PC-9 (cell line): Measurements from ENCODE around the gene SAMHD1. TPM values are rescaled to one million over a fixed set of nuclear protein-coding genes. Genes with fewer than 3 reads are reported as not detected.

Experiments
- BruUV-seq: library from RNA; stranded (reverse); fragments of 400-500 nt; replicated peaks from 2 replicates; lab custom pipeline; 2021; lab: Mats Ljungman, UMichigan
- CTCF ChIA-PET: fragments of 300-600 bp; sonication (Branson Sonifier 250); formaldehyde crosslinking; loops from one replicate; lab custom pipeline; 2022; ENCODE audit warnings: antibody characterized with exemption; lab: Charles Lee
- POLR2A ChIA-PET: fragments of 300-600 bp; sonication (Branson Sonifier 250); formaldehyde crosslinking; loops from one replicate; lab custom pipeline; 2022; ENCODE audit warnings: antibody characterized with exemption; ENCODE audit not compliant: unreplicated experiment; lab: Charles Lee
- DNase-seq, 2 experiments: peaks; one replicate each; pipeline versions ENCODE4 v3.0.0 to v3.0.0-alpha.2; 2015 to 2022; ENCODE audit warnings: mixed read lengths in 1 of 2
- H2AFZ ChIP-seq: fragments of 200-600 bp; sonication (generic); 2 replicates; pipeline ENCODE4 v1.8.1; 2017; ENCODE audit warnings: antibody characterized with exemption
- H3F3A ChIP-seq: fragments of 200-600 bp; sonication (generic); 2 replicates; pipeline ENCODE4 v1.8.1; 2017; ENCODE audit warnings: antibody characterized with exemption, mild to moderate bottlenecking, low read depth; ENCODE audit not compliant: insufficient read depth
- H3K27ac ChIP-seq: fragments of 200-600 bp; sonication (generic); 2 replicates; pipeline ENCODE4 v1.6.1; 2016; ENCODE audit warnings: mixed run types
- H3K27me3 ChIP-seq: fragments of 200-600 bp; sonication (generic); 2 replicates; pipeline ENCODE4 v1.6.1; 2016; ENCODE audit warnings: low read depth, mixed run types; ENCODE audit not compliant: insufficient read depth
- H3K36me3 ChIP-seq: fragments of 200-600 bp; sonication (generic); 2 replicates; pipeline ENCODE4 v1.6.1; 2016; ENCODE audit warnings: low read depth, mixed run types
- H3K4me1 ChIP-seq: fragments of 200-600 bp; sonication (generic); replicated peaks from 2 replicates; pipeline ENCODE4 v1.6.1; 2016; ENCODE audit warnings: mixed run types; ENCODE audit not compliant: insufficient read depth
- H3K4me2 ChIP-seq: fragments of 200-600 bp; sonication (generic); 2 replicates; pipeline ENCODE4 v1.6.1; 2017; ENCODE audit warnings: mixed run types
- H3K4me3 ChIP-seq: fragments of 200-600 bp; sonication (generic); 2 replicates; pipeline ENCODE4 v1.6.1; 2016; ENCODE audit warnings: mixed run types
- H3K79me2 ChIP-seq: fragments of 200-600 bp; sonication (generic); 2 replicates; pipeline ENCODE4 v1.6.1; 2017; ENCODE audit warnings: low read depth, mixed run types
- H3K9me2 ChIP-seq: fragments of 200-600 bp; sonication (generic); 2 replicates; pipeline ENCODE4 v1.8.1; 2017; ENCODE audit warnings: mild to moderate bottlenecking; ENCODE audit not compliant: insufficient read depth
- H3K9me3 ChIP-seq: fragments of 200-600 bp; sonication (generic); 2 replicates; pipeline ENCODE4 v1.8.1; 2016; ENCODE audit warnings: low read depth; ENCODE audit not compliant: insufficient read depth
- H4K20me1 ChIP-seq: fragments of 200-600 bp; sonication (generic); 2 replicates; pipeline ENCODE4 v1.8.1; 2017; ENCODE audit not compliant: insufficient read depth
- EZH2 ChIP-seq: fragments of 200-600 bp; sonication (generic); IDR thresholded peaks from 2 replicates; pipeline ENCODE4 v1.8.0; 2017; ENCODE audit warnings: antibody characterized with exemption, low read depth
- intact Hi-C: fragments of 100-400 bp; cut with micrococcal nuclease; formaldehyde crosslinking; loops from one replicate; pipeline ENCODE4 v1.10.0; 2022; ENCODE audit not compliant: unreplicated experiment
- total RNA-seq: library from RNA; stranded (reverse); gene quantifications from 2 replicates; pipeline ENCODE4 v1.2.3, GENCODE V29; 2021
- TF ChIP-seq, protein P1 (sequence below): fragments of 200-600 bp; sonication (generic); conservative IDR thresholded peaks from 2 replicates; pipeline ENCODE4 v1.6.1; 2017; ENCODE audit warnings: mixed run types, antibody characterized with exemption, mild to moderate bottlenecking, moderate library complexity

Gene SAMHD1
- total RNA-seq, 1 experiment from 2014 or later: 21.2 TPM

DNA sequence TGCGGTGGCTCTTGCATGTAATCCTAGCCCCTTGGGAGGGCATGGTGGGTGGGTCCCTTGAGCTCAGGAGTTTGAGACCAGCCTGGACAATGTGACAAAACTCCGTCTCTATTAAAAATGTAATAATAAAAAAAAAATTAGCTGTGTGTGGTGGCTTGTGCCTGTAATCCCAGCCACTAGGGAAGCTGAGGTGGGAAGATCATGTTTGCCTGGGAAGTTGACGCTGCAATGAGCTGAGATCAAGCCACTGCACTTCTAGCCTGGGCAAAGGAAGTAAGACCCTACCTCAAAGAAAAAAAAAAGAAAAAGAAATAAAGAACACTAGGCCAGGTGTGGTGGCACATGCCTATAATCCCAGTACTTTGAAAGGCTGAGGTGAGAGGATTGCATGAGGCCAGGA, 4.5 kb upstream of the SAMHD1 start:
- ChIA-PET POLR2A (no interaction called here), CTCF (no interaction called here)
- Histone ChIP-seq H2AFZ (no peak overlapping the region), H3K36me3 (no peaks in the 10 kb centered on the region), H3K79me2 (no peaks in the 10 kb centered on the region), H3K9me2 (no peaks in the 10 kb centered on the region), H4K20me1 (no peaks in the 10 kb centered on the region), H3K27ac (no peak overlapping the region), H3K27me3 (no peaks in the 10 kb centered on the region), H3K4me2 (no peak overlapping the region), H3K9me3 (no peaks in the 10 kb centered on the region), H3K4me1 (no peaks in the 10 kb centered on the region), H3K4me3 (no peak overlapping the region), H3F3A (no peaks in the 10 kb centered on the region)
- TF ChIP-seq, protein P1, sequence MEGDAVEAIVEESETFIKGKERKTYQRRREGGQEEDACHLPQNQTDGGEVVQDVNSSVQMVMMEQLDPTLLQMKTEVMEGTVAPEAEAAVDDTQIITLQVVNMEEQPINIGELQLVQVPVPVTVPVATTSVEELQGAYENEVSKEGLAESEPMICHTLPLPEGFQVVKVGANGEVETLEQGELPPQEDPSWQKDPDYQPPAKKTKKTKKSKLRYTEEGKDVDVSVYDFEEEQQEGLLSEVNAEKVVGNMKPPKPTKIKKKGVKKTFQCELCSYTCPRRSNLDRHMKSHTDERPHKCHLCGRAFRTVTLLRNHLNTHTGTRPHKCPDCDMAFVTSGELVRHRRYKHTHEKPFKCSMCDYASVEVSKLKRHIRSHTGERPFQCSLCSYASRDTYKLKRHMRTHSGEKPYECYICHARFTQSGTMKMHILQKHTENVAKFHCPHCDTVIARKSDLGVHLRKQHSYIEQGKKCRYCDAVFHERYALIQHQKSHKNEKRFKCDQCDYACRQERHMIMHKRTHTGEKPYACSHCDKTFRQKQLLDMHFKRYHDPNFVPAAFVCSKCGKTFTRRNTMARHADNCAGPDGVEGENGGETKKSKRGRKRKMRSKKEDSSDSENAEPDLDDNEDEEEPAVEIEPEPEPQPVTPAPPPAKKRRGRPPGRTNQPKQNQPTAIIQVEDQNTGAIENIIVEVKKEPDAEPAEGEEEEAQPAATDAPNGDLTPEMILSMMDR: no peak
- TF ChIP-seq EZH2: no peak
- no TSS peak for BruUV-seq
- no peak for DNase-seq
- intact Hi-C loops: no loop called here

DNA sequence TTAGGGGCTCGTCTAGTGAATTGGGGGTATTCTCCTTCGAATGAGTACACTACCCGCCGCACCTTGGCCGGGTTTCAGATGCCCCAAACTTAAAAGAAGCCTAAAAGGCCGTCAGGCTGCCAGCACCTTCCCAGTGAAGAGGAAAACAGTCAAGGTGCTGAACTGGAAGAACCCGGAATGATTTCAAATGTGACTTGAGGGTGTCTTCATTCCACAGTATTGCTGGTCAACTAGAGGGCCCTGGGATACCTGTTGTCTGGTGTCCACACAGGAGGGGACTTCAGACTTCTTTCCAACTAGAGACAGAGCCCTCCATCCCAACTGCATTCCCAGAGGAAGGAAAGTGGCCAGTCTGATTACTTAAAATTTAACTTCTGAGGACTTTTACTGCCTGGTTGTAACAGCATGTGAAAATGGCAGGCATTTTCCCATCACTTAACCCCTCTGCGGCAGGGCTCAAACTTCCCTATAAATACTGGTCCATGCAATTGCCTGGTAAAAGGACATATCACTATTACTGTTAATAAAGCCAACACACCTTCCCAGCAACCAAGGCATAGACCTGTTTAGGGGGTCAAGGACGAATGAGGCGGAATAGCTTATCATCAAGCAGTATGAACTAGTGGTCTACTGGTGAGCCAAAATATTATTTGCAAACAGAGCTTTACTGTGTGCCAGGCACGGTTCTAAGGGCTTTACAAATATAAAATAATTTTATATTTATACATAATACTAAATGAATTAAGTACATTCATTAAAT, 651 bp upstream of the SAMHD1 start:
- peak overlapping the region; percentile 82 for H3K4me3 ChIP-seq
- H3F3A ChIP-seq: no peaks in the 10 kb centered on the region
- DNase-seq: no peak
- TSS peak; percentile 99 for BruUV-seq
- no peaks in the 10 kb centered on the region for H3K79me2 ChIP-seq
- no peaks in the 10 kb centered on the region for H3K9me2 ChIP-seq
- POLR2A ChIA-PET: no interaction called here
- CTCF ChIA-PET: no interaction called here
- peak overlapping the region; percentile 83 for H3K4me2 ChIP-seq
- peak overlapping the region; percentile 91 for H2AFZ ChIP-seq
- H3K4me1 ChIP-seq: peaks cover 7% of the 10 kb centered on the region
- no peak for TF ChIP-seq EZH2
- TF ChIP-seq, protein P1: no peak
- no peaks in the 10 kb centered on the region for H4K20me1 ChIP-seq
- H3K27me3 ChIP-seq: no peaks in the 10 kb centered on the region
- H3K36me3 ChIP-seq: no peaks in the 10 kb centered on the region
- H3K9me3 ChIP-seq: no peaks in the 10 kb centered on the region
- intact Hi-C loops: no loop called here
- H3K27ac ChIP-seq: no peak overlapping the region; the same call in 1 of the 2 replicates

DNA sequence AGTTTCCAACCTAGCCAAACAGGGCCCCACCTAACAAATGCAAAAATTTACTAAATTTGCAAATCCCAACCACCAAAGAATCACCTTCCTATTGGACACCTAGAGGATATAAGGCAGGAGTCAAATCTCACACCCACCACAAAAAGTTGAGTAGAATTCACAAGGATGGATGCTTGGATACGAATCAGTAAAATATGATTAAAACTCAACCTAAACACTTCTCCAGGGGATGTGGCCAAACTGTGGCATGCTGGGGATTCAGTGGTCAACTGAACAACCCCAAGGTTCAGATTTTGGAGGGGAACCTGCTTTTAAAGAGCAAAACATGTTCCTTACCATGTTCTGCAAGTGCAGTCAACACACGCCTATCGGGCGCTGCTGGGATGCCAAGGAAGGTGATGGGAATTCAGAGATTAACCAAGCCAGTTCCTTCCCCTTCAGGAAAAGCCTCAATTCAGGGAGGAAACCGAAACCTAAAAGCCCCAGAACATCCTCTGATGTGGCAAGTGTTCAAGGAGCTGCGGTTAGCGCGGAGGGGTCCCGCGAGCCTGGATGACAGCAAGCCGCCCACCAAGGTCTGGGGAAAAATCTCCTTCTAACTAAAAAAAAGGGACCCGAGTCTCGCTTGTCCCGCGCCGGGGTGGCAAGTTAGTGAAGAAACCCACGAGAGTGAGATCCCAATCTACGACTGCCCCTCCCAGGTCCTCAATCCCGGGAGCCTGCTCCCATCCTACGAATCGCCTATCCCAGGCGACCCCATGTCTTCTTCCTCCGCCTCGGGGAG, 902 bp downstream of the SAMHD1 start:
- DNase-seq: peak in 1 of 2 experiments; percentile 29

More for the DNA sequence above, 902 bp downstream of the SAMHD1 start:
- Histone ChIP-seq H2AFZ (peak overlapping the region; percentile 90), H3K27ac (no peak overlapping the region), H3K9me2 (no peaks in the 10 kb centered on the region), H3K4me1 (peaks cover 7% of the 10 kb centered on the region), H3K9me3 (no peaks in the 10 kb centered on the region), H3K27me3 (no peaks in the 10 kb centered on the region), H3F3A (no peaks in the 10 kb centered on the region), H4K20me1 (no peaks in the 10 kb centered on the region), H3K4me3 (peak overlapping the region; percentile 82), H3K4me2 (peak overlapping the region; percentile 83), H3K79me2 (no peaks in the 10 kb centered on the region), H3K36me3 (no peaks in the 10 kb centered on the region)
- TSS peak; percentile 39 for BruUV-seq
- ChIA-PET POLR2A (no interaction called here), CTCF (no interaction called here)
- no peak for TF ChIP-seq EZH2
- TF ChIP-seq, protein P1: no peak
- intact Hi-C loops: no loop called here
